IMR-90 (cell line): ENCODE results near the gene PCCA. TPM values are rescaled to one million over a fixed set of nuclear protein-coding genes. Genes with fewer than 3 reads are reported as not detected.

ENCODE experiments used
- ATAC-seq: fragments of 200-7000 bp; cut with Tn5 transposase; 2 replicates; pipeline ENCODE4 v1.9.1; 2020; ENCODE audit warnings: low read depth, mild to moderate bottlenecking, moderate library complexity
- BruUV-seq: library from RNA; stranded (reverse); fragments of 400-500 nt; replicated peaks from 2 replicates; lab custom pipeline; 2021; lab: Mats Ljungman, UMichigan
- CTCF ChIA-PET: fragments of 300-600 bp; formaldehyde crosslinking; extraction: SDS; loops from one replicate; lab custom pipeline; 2021; ENCODE audit warnings: antibody characterized with exemption; lab: Yijun Ruan, JAX
- POLR2A ChIA-PET: fragments of 300-600 bp; sonication (Branson Sonifier 250); formaldehyde crosslinking; loops from one replicate; lab custom pipeline; 2022; ENCODE audit warnings: antibody characterized with exemption; ENCODE audit not compliant: unreplicated experiment; lab: Charles Lee
- DNase-seq: peaks from one replicate; pipeline ENCODE4 v3.0.0; 2013
- H2AFZ ChIP-seq: replicated peaks from 2 replicates; pipeline ENCODE3; 2013; ENCODE audit warnings: low read length, mild to moderate bottlenecking; ENCODE audit not compliant: poor library complexity
- H2AK5ac ChIP-seq: 2 replicates; pipeline ENCODE4 v1.6.1; 2013; ENCODE audit warnings: low read depth, low read length, inconsistent platforms
- H2AK9ac ChIP-seq: replicated peaks from 2 replicates; pipeline ENCODE3; 2013; ENCODE audit warnings: mild to moderate bottlenecking, low read depth, low read length, moderate library complexity; ENCODE audit not compliant: poor library complexity
- H2BK120ac ChIP-seq: 2 replicates; pipeline ENCODE4 v1.6.1; 2013; ENCODE audit warnings: low read depth, low read length, inconsistent platforms
- H2BK15ac ChIP-seq: 3 replicates; pipeline ENCODE4 v1.6.1; 2013; ENCODE audit warnings: low read depth, low read length, inconsistent platforms
- H2BK20ac ChIP-seq: 2 replicates; pipeline ENCODE4 v1.6.1; 2013; ENCODE audit warnings: low read depth, mild to moderate bottlenecking, inconsistent platforms, low read length, moderate library complexity
- H2BK5ac ChIP-seq: 2 replicates; pipeline ENCODE4 v1.6.1; 2013; ENCODE audit warnings: mild to moderate bottlenecking, low read depth, low read length, inconsistent platforms; ENCODE audit not compliant: poor library complexity, severe bottlenecking
- H3K14ac ChIP-seq: replicated peaks from 2 replicates; pipeline ENCODE4 v1.6.1; 2013; ENCODE audit warnings: low read depth, low read length, inconsistent platforms
- H3K18ac ChIP-seq: 2 replicates; pipeline ENCODE4 v1.6.1; 2013; ENCODE audit warnings: low read depth, low read length, control low read depth
- H3K23ac ChIP-seq: 2 replicates; pipeline ENCODE4 v1.6.1; 2013; ENCODE audit warnings: low read depth, low read length, inconsistent platforms
- H3K27ac ChIP-seq: 2 replicates; pipeline ENCODE4 v1.5.1; 2013; ENCODE audit warnings: mild to moderate bottlenecking, control low read depth, low read length; ENCODE audit not compliant: insufficient read depth
- H3K27me3 ChIP-seq: 2 replicates; pipeline ENCODE4 v1.6.1; 2013; ENCODE audit warnings: low read length; ENCODE audit not compliant: control insufficient read depth, insufficient read depth
- H3K36me3 ChIP-seq: 2 replicates; pipeline ENCODE4 v1.6.1; 2013; ENCODE audit warnings: low read length, mixed read lengths; ENCODE audit not compliant: control insufficient read depth, insufficient read depth
- H3K4ac ChIP-seq: 2 replicates; pipeline ENCODE4 v1.6.1; 2013; ENCODE audit warnings: low read depth, low read length, inconsistent platforms
- H3K4me1 ChIP-seq: 2 replicates; pipeline ENCODE4 v1.6.1; 2013; ENCODE audit warnings: low read length, mixed read lengths; ENCODE audit not compliant: control insufficient read depth, insufficient read depth
- H3K4me2 ChIP-seq: 2 replicates; pipeline ENCODE4 v1.6.1; 2013; ENCODE audit warnings: low read depth, mild to moderate bottlenecking, control low read depth, low read length, moderate library complexity
- H3K4me3 ChIP-seq: 2 replicates; pipeline ENCODE4 v1.5.1; 2013; ENCODE audit warnings: low read depth, mild to moderate bottlenecking, control low read depth, low read length, moderate library complexity; ENCODE audit not compliant: insufficient read depth
- H3K56ac ChIP-seq: 2 replicates; pipeline ENCODE4 v1.6.1; 2013; ENCODE audit warnings: low read length, inconsistent platforms; ENCODE audit not compliant: insufficient read depth; ENCODE audit errors: extremely low read depth
- H3K79me1 ChIP-seq, 2 experiments: 2 replicates each; pipeline ENCODE4 v1.6.1; 2013; ENCODE audit warnings: low read length in 2 of 2, inconsistent platforms in 1 of 2, low read depth in 1 of 2
- H3K9ac ChIP-seq: 2 replicates; pipeline ENCODE4 v1.6.1; 2013; ENCODE audit warnings: low read depth, low read length, control low read depth
- H3K9me1 ChIP-seq: 2 replicates; pipeline ENCODE4 v1.6.1; 2013; ENCODE audit warnings: low read length, inconsistent platforms; ENCODE audit not compliant: insufficient read depth
- H3K9me3 ChIP-seq: 2 replicates; pipeline ENCODE4 v1.6.1; 2013; ENCODE audit warnings: low read length; ENCODE audit not compliant: control insufficient read depth, insufficient read depth
- H4K20me1 ChIP-seq: 2 replicates; pipeline ENCODE4 v1.6.1; 2013; ENCODE audit warnings: low read length, inconsistent platforms; ENCODE audit not compliant: insufficient read depth
- H4K5ac ChIP-seq: 2 replicates; pipeline ENCODE4 v1.6.1; 2013; ENCODE audit warnings: mild to moderate bottlenecking, low read depth, low read length, control low read depth
- H4K8ac ChIP-seq, 2 experiments: 2 replicates each; pipeline ENCODE4 v1.6.1; 2013; ENCODE audit warnings: low read depth in 2 of 2, low read length in 2 of 2, control low read depth in 1 of 2, inconsistent platforms in 1 of 2
- H4K91ac ChIP-seq: 2 replicates; pipeline ENCODE4 v1.6.1; 2013; ENCODE audit warnings: low read depth, low read length, inconsistent platforms; ENCODE audit not compliant: insufficient read depth
- CHD1 ChIP-seq: IDR thresholded peaks from 2 replicates; pipeline ENCODE4 v1.6.1; 2012; ENCODE audit warnings: low read depth, low read length, improper control_type of control experiment
- FOS ChIP-seq: fragments of 150-350 bp; IDR thresholded peaks from 2 replicates; pipeline ENCODE4 v1.6.1; 2016; ENCODE audit warnings: low read depth, low read length
- MAFK ChIP-seq: IDR thresholded peaks from 2 replicates; pipeline ENCODE4 v1.6.1; 2012; ENCODE audit warnings: low read depth, low read length, improper control_type of control experiment
- MAZ ChIP-seq: IDR thresholded peaks from 2 replicates; pipeline ENCODE4 v1.6.1; 2012; ENCODE audit warnings: low read depth, mild to moderate bottlenecking, low read length, improper control_type of control experiment, moderate library complexity, borderline replicate concordance
- MXI1 ChIP-seq: IDR thresholded peaks from 2 replicates; pipeline ENCODE4 v1.6.1; 2012; ENCODE audit warnings: low read depth, mild to moderate bottlenecking, low read length, moderate library complexity, borderline replicate concordance
- RAD21 ChIP-seq: IDR thresholded peaks from 2 replicates; pipeline ENCODE4 v1.6.1; 2012; ENCODE audit warnings: low read length, improper control_type of control experiment
- RCOR1 ChIP-seq: IDR thresholded peaks from 2 replicates; pipeline ENCODE4 v1.6.1; 2012; ENCODE audit warnings: mild to moderate bottlenecking, low read length, improper control_type of control experiment; ENCODE audit not compliant: insufficient replicate concordance
- RFX5 ChIP-seq: IDR thresholded peaks from 2 replicates; pipeline ENCODE4 v1.8.0; 2012; ENCODE audit warnings: low read depth, mild to moderate bottlenecking, low read length, moderate library complexity
- USF2 ChIP-seq: fragments of 150-350 bp; IDR thresholded peaks from 2 replicates; pipeline ENCODE4 v1.6.1; 2017; ENCODE audit warnings: mild to moderate bottlenecking, antibody characterized with exemption, low read length, low read depth
- WGBS, 2 experiments: methylation state at CpG; one replicate each; pipeline versions ENCODE4 v1.1.5 to v1.1.7; 2013; ENCODE audit warnings: missing lambda C conversion rate in 2 of 2; ENCODE audit not compliant: insufficient read length in 1 of 2; ENCODE audit errors: extremely low coverage in 2 of 2; 5-methylcytosine and 5-hydroxymethylcytosine counted together
- dilution Hi-C: fragments of 300-500 bp; cut with HindIII; formaldehyde crosslinking; loops from one replicate; pipeline ENCODE4 v1.14.3; 2018; ENCODE audit warnings: low sequenced_read_pairs; ENCODE audit not compliant: unreplicated experiment
- in situ Hi-C: fragments of 300-500 bp; cut with MboI; formaldehyde crosslinking; loops from 3 replicates; pipeline ENCODE4 v1.14.3; 2019; ENCODE audit warnings: low sequenced_read_pairs, inconsistent platforms, mixed read lengths
- intact Hi-C: fragments of 100-400 bp; cut with micrococcal nuclease; formaldehyde crosslinking; loops from 2 replicates; pipeline ENCODE4 v1.10.0; 2022
- polyA plus RNA-seq, 3 experiments: library from polyadenylated mRNA; depleted of rRNA; stranded (reverse); fragments of >200 nt; gene quantifications; 2 replicates each; pipeline ENCODE4 v1.2.3, GENCODE V29; 2012; ENCODE audit warnings: low replicate concordance in 1 of 3
- total RNA-seq: library from RNA; depleted of rRNA; stranded (reverse); fragments of >200 nt; gene quantifications from 2 replicates; pipeline ENCODE4 v1.2.3, GENCODE V29; 2012

PCCA gene
- total and polyA plus RNA-seq, 2 of the 4 experiments (the other 2 are of a cell fraction): 7.6 to 24.0 TPM

- POLR2A ChIA-PET: no interaction called here
Measured at GRCh38 chr13:100297413-100297812, 208.5 kb downstream of the PCCA start.

More at GRCh38 chr13:100297413-100297812, 208.5 kb downstream of the PCCA start:
- Histone ChIP-seq H3K79me1 (peaks cover 4 to 8% of the 10 kb centered on the region in 2 experiments; a peak in 3 of 4 replicates), H2AK5ac (no peak overlapping the region), H3K18ac (no peak overlapping the region), H3K27ac (no peak overlapping the region), H4K5ac (no peak overlapping the region), H3K56ac (no peak overlapping the region), H4K8ac (no peak overlapping the region), H2AFZ (no peak overlapping the region), H3K36me3 (no peaks in the 10 kb centered on the region; the same call in 1 of the 2 replicates), H3K23ac (no peak overlapping the region), H4K91ac (no peak overlapping the region), H3K9me3 (no peaks in the 10 kb centered on the region), H2BK20ac (no peak overlapping the region), H2BK15ac (no peak overlapping the region), H3K4me2 (no peak overlapping the region), H3K4me3 (no peak overlapping the region), H2AK9ac (no peak overlapping the region), H4K20me1 (no peaks in the 10 kb centered on the region), H3K4me1 (no peaks in the 10 kb centered on the region; the same call in 1 of the 2 replicates), H2BK120ac (no peak overlapping the region), H3K9ac (no peak overlapping the region), H3K4ac (no peak overlapping the region), H3K14ac (no peak overlapping the region), H2BK5ac (no peak overlapping the region), H3K27me3 (no peaks in the 10 kb centered on the region), H3K9me1 (no peaks in the 10 kb centered on the region; the same call in 1 of the 2 replicates)
- CTCF ChIA-PET: no interaction called here
- dilution Hi-C loops: no loop called here
- intact Hi-C loops: no loop called here
- no CpG with 5 or more reads among the region's 5 CpGs for WGBS, 2 experiments
- ATAC-seq (no peak), DNase-seq (no peak)
- TF ChIP-seq RFX5: no peak
- TF ChIP-seq MAZ: no peak
- TF ChIP-seq RAD21: no peak
- no peak for TF ChIP-seq CHD1
- TF ChIP-seq RCOR1: no peak
- no peak for TF ChIP-seq FOS
- TF ChIP-seq MXI1: no peak
- TF ChIP-seq USF2: no peak
- no peak for TF ChIP-seq MAFK
- in situ Hi-C loops: no loop called here
- BruUV-seq: no TSS peak
